ENCODE measurements around the gene SNX15.

The SNX15 gene

GRCh38 chr11:65072631-65072966 lies 45.4 kb downstream of the SNX15 start:
- Histone ChIP-seq H3K4me3 (ENCODE audit: low read length) (no peak overlapping the region), H3K4me1 (ENCODE audit: control insufficient read depth, low read depth, low read length) (no peaks in the 10 kb centered on the region), H3K27ac (ENCODE audit: low read length) (no peak overlapping the region), H3K9me3 (ENCODE audit: control insufficient read depth, low read depth, low read length) (no peaks in the 10 kb centered on the region), H3K27me3 (ENCODE audit: control insufficient read depth, insufficient read depth, low read length) (no peaks in the 10 kb centered on the region), H3K9ac (ENCODE audit: low read length) (no peak overlapping the region), H3K36me3 (ENCODE audit: control insufficient read depth, low read depth, low read length) (peaks cover 13% of the 10 kb centered on the region)

DNA sequence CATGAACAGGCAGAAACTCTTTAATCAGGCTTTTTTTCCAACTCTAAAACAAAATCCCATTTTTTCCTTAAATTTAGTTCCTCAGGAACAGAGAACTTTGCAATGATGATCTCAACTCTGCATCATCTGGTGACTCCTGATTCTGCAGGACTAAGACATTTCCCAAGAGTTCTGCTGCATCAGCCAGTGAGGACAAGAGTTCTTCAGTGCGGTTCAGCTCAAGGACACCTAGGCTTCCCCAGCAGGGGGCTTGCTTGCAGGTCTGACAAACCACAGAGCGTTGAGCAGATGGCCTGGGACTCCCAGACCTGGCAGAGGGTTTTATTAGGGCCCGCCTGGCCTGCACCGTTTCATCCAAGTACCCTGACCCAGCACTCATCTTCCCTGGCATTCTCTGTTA lies 50.2 kb downstream of the SNX15 start:
- no peak overlapping the region for H3K27ac ChIP-seq (ENCODE audit: low read length)
- no peaks in the 10 kb centered on the region for H3K27me3 ChIP-seq (ENCODE audit: control insufficient read depth, insufficient read depth, low read length)
- H3K4me1 ChIP-seq (ENCODE audit: control insufficient read depth, low read depth, low read length) = no peaks in the 10 kb centered on the region
- H3K36me3 ChIP-seq (ENCODE audit: control insufficient read depth, low read depth, low read length) = peaks cover 47% of the 10 kb centered on the region
- no peak overlapping the region for H3K9ac ChIP-seq (ENCODE audit: low read length)
- H3K4me3 ChIP-seq (ENCODE audit: low read length) = no peak overlapping the region
- H3K9me3 ChIP-seq (ENCODE audit: control insufficient read depth, low read depth, low read length) = no peaks in the 10 kb centered on the region

DNA sequence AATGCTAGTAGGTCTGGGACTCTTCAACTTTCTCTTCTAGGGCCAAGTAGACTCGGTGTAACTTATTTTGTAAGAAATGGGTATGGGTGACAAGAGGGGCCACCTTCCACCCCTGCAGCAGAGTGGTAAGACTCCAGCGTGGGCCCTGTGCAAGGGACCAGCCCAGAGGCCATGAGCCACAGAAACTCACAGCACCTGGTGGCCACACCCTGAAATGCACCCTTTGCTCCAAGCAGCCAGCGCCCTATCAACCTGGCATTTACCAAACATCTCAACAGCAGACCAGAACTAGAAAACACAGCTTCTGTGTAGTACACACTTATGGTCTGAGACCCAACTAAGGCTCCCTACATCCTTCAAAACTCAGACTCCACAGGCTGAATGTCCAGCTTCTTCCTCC lies 50.9 kb downstream of the SNX15 start:
- H3K4me3 ChIP-seq (ENCODE audit: low read length) = no peak overlapping the region
- H3K36me3 ChIP-seq (ENCODE audit: control insufficient read depth, low read depth, low read length) = peaks cover 47% of the 10 kb centered on the region
- H3K9ac ChIP-seq (ENCODE audit: low read length) = no peak overlapping the region
- H3K27me3 ChIP-seq (ENCODE audit: control insufficient read depth, insufficient read depth, low read length) = no peaks in the 10 kb centered on the region
- H3K9me3 ChIP-seq (ENCODE audit: control insufficient read depth, low read depth, low read length) = no peaks in the 10 kb centered on the region
- no peak overlapping the region for H3K27ac ChIP-seq (ENCODE audit: low read length)
- peaks cover 5% of the 10 kb centered on the region for H3K4me1 ChIP-seq (ENCODE audit: control insufficient read depth, low read depth, low read length)

DNA sequence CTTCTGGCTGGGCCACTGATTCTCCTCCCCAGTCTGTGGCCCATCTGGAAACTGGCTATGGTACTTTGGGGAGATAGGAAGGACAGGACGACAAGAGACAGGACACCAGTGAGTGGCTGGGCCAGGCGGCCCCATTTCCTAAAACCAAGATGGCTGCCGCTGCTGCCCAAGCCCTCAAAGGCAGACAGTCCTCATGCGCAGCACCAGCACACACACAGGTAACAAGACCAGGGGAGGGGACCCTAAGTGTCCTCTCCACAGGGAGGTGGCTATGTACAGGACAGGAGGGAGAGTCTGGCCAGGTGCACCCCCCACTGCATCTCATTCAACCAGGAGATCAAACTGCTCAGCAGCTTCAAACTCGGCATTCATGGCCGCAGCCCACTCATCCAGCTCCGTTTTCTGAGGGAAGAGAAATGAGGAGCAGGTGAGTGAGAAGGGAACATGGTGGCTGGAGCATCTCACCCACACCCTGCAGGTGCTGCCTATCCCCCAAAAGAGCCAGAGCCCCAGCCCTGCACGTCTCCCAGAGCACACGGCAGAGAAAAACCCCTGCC lies 51.6 kb downstream of the SNX15 start:
- Histone ChIP-seq H3K27ac (ENCODE audit: low read length) (no peak overlapping the region), H3K9me3 (ENCODE audit: control insufficient read depth, low read depth, low read length) (no peaks in the 10 kb centered on the region), H3K4me1 (ENCODE audit: control insufficient read depth, low read depth, low read length) (peaks cover 5% of the 10 kb centered on the region), H3K9ac (ENCODE audit: low read length) (no peak overlapping the region), H3K4me3 (ENCODE audit: low read length) (no peak overlapping the region), H3K27me3 (ENCODE audit: control insufficient read depth, insufficient read depth, low read length) (no peaks in the 10 kb centered on the region), H3K36me3 (ENCODE audit: control insufficient read depth, low read depth, low read length) (peaks cover 47% of the 10 kb centered on the region)

GRCh38 chr11:65083134-65083833 lies 56.0 kb downstream of the SNX15 start:
- Histone ChIP-seq H3K27me3 (ENCODE audit: control insufficient read depth, insufficient read depth, low read length) (no peaks in the 10 kb centered on the region), H3K27ac (ENCODE audit: low read length) (peak overlapping the region; percentile 56), H3K9me3 (ENCODE audit: control insufficient read depth, low read depth, low read length) (no peaks in the 10 kb centered on the region), H3K36me3 (ENCODE audit: control insufficient read depth, low read depth, low read length) (peaks cover 39% of the 10 kb centered on the region), H3K4me1 (ENCODE audit: control insufficient read depth, low read depth, low read length) (peaks cover 5% of the 10 kb centered on the region), H3K9ac (ENCODE audit: low read length) (peak overlapping the region; percentile 82), H3K4me3 (ENCODE audit: low read length) (peak overlapping the region; percentile 75)

DNA sequence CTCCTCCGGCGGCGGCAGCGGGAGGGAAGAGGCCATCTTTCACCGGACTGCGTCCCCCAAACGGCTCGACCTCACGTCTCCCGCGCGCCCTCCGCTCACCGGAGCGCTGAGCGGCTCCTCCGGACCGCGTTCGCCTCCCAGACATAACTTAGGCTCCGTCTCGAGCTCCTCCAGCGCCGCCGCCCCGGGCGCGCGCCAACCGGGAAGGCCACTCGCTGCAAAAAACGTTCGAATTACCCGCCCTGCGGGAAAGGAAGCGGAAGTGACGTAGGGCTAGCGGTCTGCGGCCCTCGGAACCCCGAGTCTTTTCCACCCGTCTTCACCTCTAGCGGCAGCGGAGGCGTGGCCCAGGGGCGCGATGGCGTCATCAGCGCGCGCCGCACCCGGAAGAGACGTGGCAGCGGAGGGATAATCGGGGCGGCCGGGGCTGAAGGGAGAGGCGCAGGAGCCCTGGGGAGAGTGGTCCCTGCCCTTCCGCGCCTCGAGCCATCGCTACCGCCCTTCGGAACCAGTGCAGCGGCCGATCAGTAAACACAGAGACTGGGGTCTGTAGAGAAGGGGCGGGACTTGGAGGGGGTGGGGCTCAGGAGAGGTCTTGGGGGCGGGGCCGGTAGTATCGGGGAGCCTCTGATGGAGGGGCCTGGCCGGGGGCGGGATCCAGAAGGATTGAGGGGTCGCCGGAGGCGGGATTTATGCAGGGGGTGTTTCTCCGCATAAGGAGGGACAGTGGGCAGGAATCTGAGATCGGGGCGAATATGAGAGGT lies 56.8 kb downstream of the SNX15 start, which contains the start of the genes CDCA5 and ZFPL1:
Gene CDCA5, minus strand, starts transcription at position 207 of the 764 bp plus-strand sequence. Its CDS starts 62 bp downstream, at position 145.
Gene ZFPL1, plus strand, starts transcription at position 389 of the 764 bp plus-strand sequence. CDS start 477 bp downstream, outside the sequence.
- Histone ChIP-seq H3K27ac (ENCODE audit: low read length) (peak within 1 kb of the TSS; percentile 56), H3K4me3 (ENCODE audit: low read length) (peak within 1 kb of the TSS; percentile 75), H3K9ac (ENCODE audit: low read length) (peak within 1 kb of the TSS; percentile 82), H3K36me3 (ENCODE audit: control insufficient read depth, low read depth, low read length) (peaks cover 37% of the 10 kb centered on the region), H3K9me3 (ENCODE audit: control insufficient read depth, low read depth, low read length) (no peaks in the 10 kb centered on the region), H3K27me3 (ENCODE audit: control insufficient read depth, insufficient read depth, low read length) (no peaks in the 10 kb centered on the region), H3K4me1 (ENCODE audit: control insufficient read depth, low read depth, low read length) (peaks cover 5% of the 10 kb centered on the region)

DNA sequence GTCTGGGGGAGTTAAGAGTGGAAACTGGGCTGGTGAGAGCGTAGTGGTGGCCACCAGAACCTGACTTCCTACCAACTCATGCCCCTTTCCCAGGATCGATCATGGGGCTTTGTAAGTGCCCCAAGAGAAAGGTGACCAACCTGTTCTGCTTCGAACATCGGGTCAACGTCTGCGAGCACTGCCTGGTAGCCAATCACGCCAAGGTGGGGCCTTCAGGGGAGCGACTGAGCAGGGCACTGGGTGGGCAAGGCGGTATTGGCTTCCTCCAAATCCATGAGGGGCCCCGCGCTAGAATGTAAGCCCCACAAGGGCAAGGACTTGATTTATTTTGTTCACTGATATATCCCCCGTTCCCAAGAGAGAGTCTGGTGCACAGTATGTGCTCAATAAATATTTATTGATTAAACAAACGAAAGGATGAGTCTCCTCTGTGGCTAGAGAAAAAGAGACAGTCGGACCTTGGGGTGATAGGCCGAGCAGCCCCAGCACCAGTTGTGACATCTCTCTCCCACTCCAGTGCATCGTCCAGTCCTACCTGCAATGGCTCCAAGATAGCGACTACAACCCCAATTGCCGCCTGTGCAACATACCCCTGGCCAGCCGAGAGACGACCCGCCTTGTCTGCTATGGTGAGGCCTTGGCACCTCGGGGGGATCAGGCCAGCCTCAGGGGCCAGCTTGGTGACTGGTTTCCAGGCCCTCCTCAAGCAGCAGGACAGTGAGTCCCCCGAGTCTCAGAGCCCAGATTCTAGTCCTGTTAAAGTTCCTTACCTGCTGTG lies 57.5 kb downstream of the SNX15 start:
- Histone ChIP-seq H3K36me3 (ENCODE audit: control insufficient read depth, low read depth, low read length) (peaks cover 30% of the 10 kb centered on the region), H3K27me3 (ENCODE audit: control insufficient read depth, insufficient read depth, low read length) (no peaks in the 10 kb centered on the region), H3K9me3 (ENCODE audit: control insufficient read depth, low read depth, low read length) (no peaks in the 10 kb centered on the region), H3K4me3 (ENCODE audit: low read length) (peak overlapping the region; percentile 75), H3K4me1 (ENCODE audit: control insufficient read depth, low read depth, low read length) (peaks cover 5% of the 10 kb centered on the region), H3K9ac (ENCODE audit: low read length) (peak overlapping the region; percentile 82), H3K27ac (ENCODE audit: low read length) (peak overlapping the region; percentile 41)

- H3K9ac ChIP-seq (ENCODE audit: low read length) = no peak overlapping the region
- no peak overlapping the region for H3K27ac ChIP-seq (ENCODE audit: low read length)
- no peaks in the 10 kb centered on the region for H3K27me3 ChIP-seq (ENCODE audit: control insufficient read depth, insufficient read depth, low read length)
- no peaks in the 10 kb centered on the region for H3K9me3 ChIP-seq (ENCODE audit: control insufficient read depth, low read depth, low read length)
- peaks cover 26% of the 10 kb centered on the region for H3K36me3 ChIP-seq (ENCODE audit: control insufficient read depth, low read depth, low read length)
- H3K4me1 ChIP-seq (ENCODE audit: control insufficient read depth, low read depth, low read length) = peaks cover 5% of the 10 kb centered on the region
- H3K4me3 ChIP-seq (ENCODE audit: low read length) = peak overlapping the region; percentile 75
Observed at GRCh38 chr11:65085446-65085845, 58.2 kb downstream of the SNX15 start.

GRCh38 chr11:65086809-65087208 lies 59.6 kb downstream of the SNX15 start:
- Histone ChIP-seq H3K4me1 (ENCODE audit: control insufficient read depth, low read depth, low read length) (peaks cover 5% of the 10 kb centered on the region), H3K36me3 (ENCODE audit: control insufficient read depth, low read depth, low read length) (peaks cover 20% of the 10 kb centered on the region), H3K9me3 (ENCODE audit: control insufficient read depth, low read depth, low read length) (no peaks in the 10 kb centered on the region), H3K9ac (ENCODE audit: low read length) (no peak overlapping the region), H3K27ac (ENCODE audit: low read length) (no peak overlapping the region), H3K4me3 (ENCODE audit: low read length) (no peak overlapping the region), H3K27me3 (ENCODE audit: control insufficient read depth, insufficient read depth, low read length) (no peaks in the 10 kb centered on the region)

- H3K4me3 ChIP-seq (ENCODE audit: low read length) = no peak overlapping the region
- H3K27me3 ChIP-seq (ENCODE audit: control insufficient read depth, insufficient read depth, low read length) = no peaks in the 10 kb centered on the region
- no peaks in the 10 kb centered on the region for H3K9me3 ChIP-seq (ENCODE audit: control insufficient read depth, low read depth, low read length)
- no peak overlapping the region for H3K27ac ChIP-seq (ENCODE audit: low read length)
- H3K36me3 ChIP-seq (ENCODE audit: control insufficient read depth, low read depth, low read length) = peaks cover 18% of the 10 kb centered on the region
- peaks cover 5% of the 10 kb centered on the region for H3K4me1 ChIP-seq (ENCODE audit: control insufficient read depth, low read depth, low read length)
- H3K9ac ChIP-seq (ENCODE audit: low read length) = no peak overlapping the region
Observed at GRCh38 chr11:65087216-65087615, 60.0 kb downstream of the SNX15 start.

DNA sequence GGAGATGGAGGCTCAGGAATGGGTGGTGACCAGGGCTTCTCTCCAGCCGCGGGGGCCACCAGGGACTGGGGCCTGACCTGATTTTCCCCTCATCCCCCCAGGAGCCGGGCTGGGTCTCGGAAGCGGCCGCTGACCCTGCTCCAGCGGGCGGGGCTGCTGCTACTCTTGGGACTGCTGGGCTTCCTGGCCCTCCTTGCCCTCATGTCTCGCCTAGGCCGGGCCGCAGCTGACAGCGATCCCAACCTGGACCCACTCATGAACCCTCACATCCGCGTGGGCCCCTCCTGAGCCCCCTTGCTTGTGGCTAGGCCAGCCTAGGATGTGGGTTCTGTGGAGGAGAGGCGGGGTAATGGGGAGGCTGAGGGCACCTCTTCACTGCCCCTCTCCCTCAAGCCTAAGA lies 60.6 kb downstream of the SNX15 start:
- no peak overlapping the region for H3K9ac ChIP-seq (ENCODE audit: low read length)
- H3K27me3 ChIP-seq (ENCODE audit: control insufficient read depth, insufficient read depth, low read length) = no peaks in the 10 kb centered on the region
- no peaks in the 10 kb centered on the region for H3K9me3 ChIP-seq (ENCODE audit: control insufficient read depth, low read depth, low read length)
- no peak overlapping the region for H3K4me3 ChIP-seq (ENCODE audit: low read length)
- H3K4me1 ChIP-seq (ENCODE audit: control insufficient read depth, low read depth, low read length) = peaks cover 3% of the 10 kb centered on the region
- H3K36me3 ChIP-seq (ENCODE audit: control insufficient read depth, low read depth, low read length) = peaks cover 18% of the 10 kb centered on the region
- H3K27ac ChIP-seq (ENCODE audit: low read length) = no peak overlapping the region
